PC-3 (cell line): ENCODE results near the gene UNC119B.

Experiments
- CTCF ChIP-seq: fragments of 300-600 bp; sonication (generic); conservative IDR thresholded peaks from 2 replicates; pipeline ENCODE4 v1.5.1; 2017; ENCODE audit warnings: antibody characterized with exemption, low read depth, mild to moderate bottlenecking, low read length
- EZH2 ChIP-seq: fragments of 300-600 bp; sonication (generic); IDR thresholded peaks from one replicate; pipeline ENCODE4 v1.6.1; 2017; ENCODE audit warnings: antibody characterized with exemption, mild to moderate bottlenecking, low read length; ENCODE audit not compliant: unreplicated experiment

GRCh38 chr12:120684523-120684932 is 25.7 kb upstream of the UNC119B start:
- TF ChIP-seq CTCF (no peak), EZH2 (no peak)
